Measurements from ENCODE around the gene REPS1. TPM values are rescaled to one million over a fixed set of nuclear protein-coding genes. Genes with fewer than 3 reads are reported as not detected.

Gene REPS1
- total RNA-seq, 1 experiment from 2014 or later: 28.6 TPM

GRCh38 chr6:138891255-138891986 is 96.6 kb downstream of the REPS1 start:
- BruUV-seq (replicated peaks): TSS peak; percentile 55

GRCh38 chr6:138885156-138885819 is 102.8 kb downstream of the REPS1 start:
- no peak for DNase-seq (ENCODE audit: low read depth, low spot score)
- no peak for ATAC-seq
- ChIA-PET CTCF (no interaction called here), POLR2A (no interaction called here)
- no peaks in the 10 kb centered on the region for H3K36me3 ChIP-seq (ENCODE audit: control insufficient read depth, insufficient read depth, low read length)
- intact Hi-C loops (cut with micrococcal nuclease; ENCODE audit: unreplicated experiment): no loop called here
- in situ Hi-C loops (cut with HindIII; ENCODE audit: low pct_unique_long_range_greater_than_20kb, low sequenced_read_pairs): no loop called here
- no TSS peak for BruUV-seq (replicated peaks)
- no peak overlapping the region for H3K27ac ChIP-seq (ENCODE audit: low read length)
- no peaks in the 10 kb centered on the region for H3K27me3 ChIP-seq (ENCODE audit: control insufficient read depth, insufficient read depth, low read length)
- TF ChIP-seq POLR2AphosphoS5 (IDR thresholded peaks at IDR 0.05; ENCODE audit: low read depth, low read length): no peak
- no peak for TF ChIP-seq TCF7L2 (IDR thresholded peaks at IDR 0.05; ENCODE audit: low read depth, low read length)
- TF ChIP-seq CTCF (IDR thresholded peaks at IDR 0.05): no peak
- no peaks in the 10 kb centered on the region for H3K4me1 ChIP-seq (ENCODE audit: control insufficient read depth, insufficient read depth, low read length)
- H3K9me3 ChIP-seq (ENCODE audit: control insufficient read depth, insufficient read depth, low read depth, low read length): no peaks in the 10 kb centered on the region
- H3K4me3 ChIP-seq (ENCODE audit: low read depth in 2 of 2, low read length in 2 of 2): no peak overlapping the region

More at GRCh38 chr6:138891255-138891986, 96.6 kb downstream of the REPS1 start:
- no peaks in the 10 kb centered on the region for H3K36me3 ChIP-seq (ENCODE audit: control insufficient read depth, insufficient read depth, low read length)
- POLR2A ChIA-PET: no interaction called here
- no peaks in the 10 kb centered on the region for H3K27me3 ChIP-seq (ENCODE audit: control insufficient read depth, insufficient read depth, low read length)
- H3K9me3 ChIP-seq (ENCODE audit: control insufficient read depth, insufficient read depth, low read depth, low read length): no peaks in the 10 kb centered on the region
- DNase-seq (ENCODE audit: low read depth, low spot score): no peak
- no peak overlapping the region for H3K4me3 ChIP-seq (ENCODE audit: low read depth in 2 of 2, low read length in 2 of 2)
- intact Hi-C loops (cut with micrococcal nuclease; ENCODE audit: unreplicated experiment) (no loop called here), in situ Hi-C loops (cut with HindIII; ENCODE audit: low pct_unique_long_range_greater_than_20kb, low sequenced_read_pairs) (no loop called here)
- TF ChIP-seq REST (IDR thresholded peaks at IDR 0.05; ENCODE audit: insufficient read depth in 1 of 2, low read depth in 2 of 2, low read length in 1 of 2): no peak
- no peak for TF ChIP-seq CTCF (IDR thresholded peaks at IDR 0.05)
- no peak for TF ChIP-seq POLR2AphosphoS5 (IDR thresholded peaks at IDR 0.05; ENCODE audit: low read depth, low read length)
- CTCF ChIA-PET: no interaction called here
- no peak overlapping the region for H3K27ac ChIP-seq (ENCODE audit: low read length)
- H3K4me1 ChIP-seq (ENCODE audit: control insufficient read depth, insufficient read depth, low read length): no peaks in the 10 kb centered on the region
- ATAC-seq: no peak

All from Panc1 (cell line).